HCT116 (cell line): ENCODE data around the gene LINGO4. TPM values are rescaled to one million over a fixed set of nuclear protein-coding genes. Genes with fewer than 3 reads are reported as not detected.

Experiments
- ATAC-seq: fragments of 200-7000 bp; cut with Tn5 transposase; 2 replicates; pipeline ENCODE4 v1.9.1; 2020; ENCODE audit warnings: mild to moderate bottlenecking, moderate library complexity
- BruUV-seq: library from RNA; stranded (reverse); fragments of 400-500 nt; replicated peaks from 2 replicates; lab custom pipeline; 2021; lab: Mats Ljungman, UMichigan
- CTCF ChIA-PET: fragments of 300-600 bp; sonication (Branson Sonifier 250); formaldehyde crosslinking; loops from one replicate; lab custom pipeline; 2021; ENCODE audit warnings: antibody characterized with exemption; lab: Charles Lee
- POLR2A ChIA-PET: fragments of 300-600, 350-600 bp; sonication (Branson Sonifier 250); formaldehyde crosslinking; loops from one replicate; lab custom pipeline; 2021; ENCODE audit warnings: antibody characterized with exemption; lab: Charles Lee
- RAD21 ChIA-PET, 2 experiments: fragments of 300-600 bp; sonication (Branson Sonifier 250); formaldehyde crosslinking; loops; one replicate each; lab custom pipeline; 2023; ENCODE audit warnings: low total read pairs in 2 of 2; ENCODE audit not compliant: uncharacterized antibody in 2 of 2, unreplicated experiment in 2 of 2, low non-redundant PET in 1 of 2; lab: Charles Lee
- DNase-seq: peaks from one replicate; pipeline ENCODE4 v3.0.0-alpha.2; 2010; ENCODE audit warnings: low read depth, low spot score
- H2AFZ ChIP-seq: fragments of 200-600 bp; shearing (Covaris generic), sonication (generic); 2 replicates; pipeline ENCODE4 v1.6.1; 2017; ENCODE audit warnings: low read depth, mixed run types, mixed read lengths, antibody characterized with exemption, low read length; ENCODE audit not compliant: poor library complexity, severe bottlenecking
- H3K27ac ChIP-seq: 2 replicates; pipeline ENCODE4 v1.5.1; 2012; ENCODE audit warnings: low read depth, low read length
- H3K27me3 ChIP-seq: fragments of 200-600 bp; sonication (generic); 2 replicates; pipeline ENCODE4 v1.6.1; 2016; ENCODE audit warnings: mixed run types, low read length, mixed read lengths; ENCODE audit not compliant: insufficient read depth
- H3K36me3 ChIP-seq, 2 experiments: fragments of 200-500 bp in 1 of 2; fragments of 200-600 bp in 1 of 2; sonication (Bioruptor generic) in 1 of 2; sonication (generic) in 1 of 2; 2 replicates each; pipeline versions ENCODE4 v1.5.1 to v1.6.1; 2014 to 2016; ENCODE audit warnings: low read length in 2 of 2, inconsistent platforms in 1 of 2, mixed read lengths in 1 of 2, mixed run types in 1 of 2; ENCODE audit not compliant: insufficient read depth in 2 of 2, control insufficient read depth in 1 of 2
- H3K4me1 ChIP-seq, 2 experiments: fragments of 200-600 bp in 1 of 2; sonication (generic) in 1 of 2; 2 replicates each; pipeline versions ENCODE4 v1.5.1 to v1.6.1; 2012 to 2017; ENCODE audit warnings: low read length in 2 of 2, inconsistent platforms in 1 of 2, mild to moderate bottlenecking in 1 of 2, mixed read lengths in 1 of 2, mixed run types in 1 of 2, moderate library complexity in 1 of 2; ENCODE audit not compliant: insufficient read depth in 2 of 2, control insufficient read depth in 1 of 2
- H3K4me2 ChIP-seq: fragments of 200-600 bp; sonication (generic); 2 replicates; pipeline ENCODE4 v1.6.1; 2017; ENCODE audit warnings: mixed run types, low read length, mixed read lengths
- H3K4me3 ChIP-seq, 2 experiments: fragments of 200-600 bp in 1 of 2; sonication (generic) in 1 of 2; replicated peaks in 1 of 2; 2 replicates each; pipeline ENCODE4 v1.5.1; 2011 to 2016; ENCODE audit warnings: low read length in 2 of 2, control low read depth in 1 of 2, low read depth in 1 of 2, mild to moderate bottlenecking in 1 of 2, mixed read lengths in 1 of 2, mixed run types in 1 of 2
- H3K79me2 ChIP-seq: fragments of 200-600 bp; sonication (generic); 2 replicates; pipeline ENCODE4 v1.6.1; 2017; ENCODE audit warnings: mild to moderate bottlenecking, mixed run types, low read length, moderate library complexity, mixed read lengths; ENCODE audit not compliant: insufficient read depth
- H3K9ac ChIP-seq: fragments of 200-600 bp; sonication (generic); 2 replicates; pipeline ENCODE4 v1.6.1; 2016; ENCODE audit warnings: low read length, mixed read lengths
- H3K9me2 ChIP-seq: fragments of 200-600 bp; sonication (generic), shearing (Covaris generic); 2 replicates; pipeline ENCODE4 v1.6.1; 2017; ENCODE audit warnings: mixed run types, mild to moderate bottlenecking, moderate library complexity; ENCODE audit not compliant: insufficient read depth
- H3K9me3 ChIP-seq, 2 experiments: fragments of 200-500 bp in 1 of 2; fragments of 200-600 bp in 1 of 2; sonication (Bioruptor generic) in 1 of 2; sonication (generic) in 1 of 2; 2 replicates each; pipeline ENCODE4 v1.6.1; 2014 to 2017; ENCODE audit warnings: low read length in 2 of 2, mixed read lengths in 2 of 2, inconsistent platforms in 1 of 2, low read depth in 1 of 2, mild to moderate bottlenecking in 1 of 2, mixed run types in 1 of 2, moderate library complexity in 1 of 2; ENCODE audit not compliant: control insufficient read depth in 1 of 2, insufficient read depth in 1 of 2
- H4K20me1 ChIP-seq: fragments of 200-600 bp; sonication (generic), shearing (Covaris generic); 2 replicates; pipeline ENCODE4 v1.6.1; 2017; ENCODE audit warnings: mixed run types, mild to moderate bottlenecking, moderate library complexity; ENCODE audit not compliant: insufficient read depth
- ATF3 ChIP-seq: IDR thresholded peaks from 2 replicates; pipeline ENCODE4 v1.6.1; 2012
- CBX3 ChIP-seq: IDR thresholded peaks from 2 replicates; pipeline ENCODE4 v1.6.1; 2012; ENCODE audit warnings: low read depth
- CEBPB ChIP-seq: IDR thresholded peaks from 2 replicates; pipeline ENCODE4 v1.6.1; 2012; ENCODE audit warnings: low read depth
- CTCF ChIP-seq, 3 experiments: fragments of 200-600 bp in 1 of 3; sonication (generic) in 1 of 3; IDR thresholded peaks in 2 of 3; conservative IDR thresholded peaks in 1 of 3; 2 replicates each; pipeline ENCODE4 v1.5.1; 2012 to 2017; ENCODE audit warnings: low read depth in 2 of 3, low read length in 2 of 3, antibody characterized with exemption in 1 of 3, borderline replicate concordance in 1 of 3, control low read depth in 1 of 3, mild to moderate bottlenecking in 1 of 3, mixed read lengths in 1 of 3, mixed run types in 1 of 3, moderate library complexity in 1 of 3; ENCODE audit not compliant: insufficient read depth in 1 of 3
- EZH2phosphoT487 ChIP-seq: fragments of 200-600 bp; IDR thresholded peaks from 2 replicates; pipeline ENCODE4 v1.6.1; 2018; ENCODE audit warnings: antibody characterized with exemption, borderline replicate concordance
- FOSL1 ChIP-seq: IDR thresholded peaks from 2 replicates; pipeline ENCODE4 v1.6.1; 2012; ENCODE audit warnings: low read depth
- JUND ChIP-seq: IDR thresholded peaks from 2 replicates; pipeline ENCODE4 v1.6.1; 2012
- POLR2A ChIP-seq: IDR thresholded peaks from 2 replicates; pipeline ENCODE4 v1.7.0; 2011; ENCODE audit warnings: borderline replicate concordance; ENCODE audit not compliant: insufficient read depth, insufficient read length; ENCODE audit errors: extremely low read depth
- POLR2AphosphoS5 ChIP-seq: IDR thresholded peaks from 2 replicates; pipeline ENCODE4 v1.6.1; 2011; ENCODE audit warnings: mild to moderate bottlenecking, low read depth, low read length, moderate library complexity
- TCF7L2 ChIP-seq: IDR thresholded peaks from 2 replicates; pipeline ENCODE4 v1.7.0; 2011; ENCODE audit warnings: borderline replicate concordance, inconsistent platforms; ENCODE audit not compliant: insufficient read depth, insufficient read length; ENCODE audit errors: extremely low read depth
- ZBTB33 ChIP-seq: IDR thresholded peaks from 2 replicates; pipeline ENCODE4 v1.6.1; 2011; ENCODE audit warnings: mild to moderate bottlenecking, low read length, moderate library complexity; ENCODE audit not compliant: insufficient replicate concordance; ENCODE audit errors: extremely low read depth
- ZFX ChIP-seq: fragments of 450-650 bp; IDR thresholded peaks from 2 replicates; pipeline ENCODE4 v1.6.1; 2017
- intact Hi-C: fragments of 100-400 bp; cut with micrococcal nuclease; formaldehyde crosslinking; loops from 2 replicates; pipeline ENCODE4 v1.10.0; 2022
- total RNA-seq: library from RNA; stranded (reverse); gene quantifications from one replicate; pipeline ENCODE4 v1.2.1, GENCODE V29; 2021; ENCODE audit not compliant: unreplicated experiment

The LINGO4 gene
- total RNA-seq, 1 experiment from 2014 or later: not detected

- Histone ChIP-seq H3K27me3 (no peaks in the 10 kb centered on the region), H3K79me2 (no peaks in the 10 kb centered on the region), H3K4me1 (peaks cover 11 to 58% of the 10 kb centered on the region in 2 experiments), H3K9me3 (no peaks in the 10 kb centered on the region), H3K36me3 (no peaks in the 10 kb centered on the region), H2AFZ (no peak overlapping the region), H3K4me3 (no peak overlapping the region), H3K9me2 (no peaks in the 10 kb centered on the region), H3K9ac (no peak overlapping the region), H3K27ac (no peak overlapping the region), H3K4me2 (no peak overlapping the region), H4K20me1 (no peaks in the 10 kb centered on the region)
- DNase-seq: no peak
- intact Hi-C loops: loop anchor here (5.0 kb wide), 3 partner anchors 393 to 638 kb away; partner anchors contain the start of gene PIP5K1A
- BruUV-seq: no TSS peak
- TF ChIP-seq JUND: no peak
- no peak for TF ChIP-seq CTCF (IDR thresholded peaks at IDR 0.05 in 2 of 3, conservative IDR thresholded peaks at IDR 0.05 in 1 of 3; ENCODE audit: borderline replicate concordance in 1 of 3, insufficient read depth in 1 of 3, low read depth in 2 of 3, low read length in 2 of 3)
- no peak for TF ChIP-seq EZH2phosphoT487
- no peak for TF ChIP-seq POLR2AphosphoS5
- no peak for TF ChIP-seq ZFX
- no peak for TF ChIP-seq TCF7L2
- no peak for TF ChIP-seq ZBTB33
- TF ChIP-seq FOSL1: no peak
- TF ChIP-seq POLR2A: no peak
- no peak for TF ChIP-seq CBX3
- no peak for TF ChIP-seq ATF3
- no peak for TF ChIP-seq CEBPB
- ChIA-PET RAD21 (interaction anchor here (0.6 to 0.8 kb wide), 2 partner anchors 72 to 713 kb away, joined by 3 to 4 read pairs; partner anchors contain the start of gene MRPL9 (in 1 of the 2)), CTCF (interaction anchor here (1.3 to 2.0 kb wide), 10 partner anchors 10 to 736 kb away, joined by 4 to 12 read pairs (median 7); no protein-coding TSS in a partner anchor), POLR2A (interaction anchor here (0.6 kb wide), 1 partner anchor 764 kb away, joined by 3 read pairs; no protein-coding TSS in a partner anchor)
- no peak for ATAC-seq
These were observed 30.4 kb upstream of the LINGO4 start for GRCh38 chr1:151835596-151835995.
